GM18505 (cell line): ENCODE data around the gene WIPF2.
A peak's percentile ranks its signal among the peaks of the same experiment; 100 is the strongest.

Experiments
- ATAC-seq: cut with Tn5 transposase; IDR thresholded peaks from one replicate; pipeline ENCODE4 v1.9.1; 2021; ENCODE audit not compliant: unreplicated experiment
- POLR2A ChIP-seq: IDR thresholded peaks from 4 replicates; pipeline ENCODE4 v1.6.1; 2011; ENCODE audit warnings: borderline replicate concordance; ENCODE audit not compliant: insufficient read depth, insufficient read length; ENCODE audit errors: extremely low read depth

WIPF2 gene, protein sequence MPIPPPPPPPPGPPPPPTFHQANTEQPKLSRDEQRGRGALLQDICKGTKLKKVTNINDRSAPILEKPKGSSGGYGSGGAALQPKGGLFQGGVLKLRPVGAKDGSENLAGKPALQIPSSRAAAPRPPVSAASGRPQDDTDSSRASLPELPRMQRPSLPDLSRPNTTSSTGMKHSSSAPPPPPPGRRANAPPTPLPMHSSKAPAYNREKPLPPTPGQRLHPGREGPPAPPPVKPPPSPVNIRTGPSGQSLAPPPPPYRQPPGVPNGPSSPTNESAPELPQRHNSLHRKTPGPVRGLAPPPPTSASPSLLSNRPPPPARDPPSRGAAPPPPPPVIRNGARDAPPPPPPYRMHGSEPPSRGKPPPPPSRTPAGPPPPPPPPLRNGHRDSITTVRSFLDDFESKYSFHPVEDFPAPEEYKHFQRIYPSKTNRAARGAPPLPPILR

DNA sequence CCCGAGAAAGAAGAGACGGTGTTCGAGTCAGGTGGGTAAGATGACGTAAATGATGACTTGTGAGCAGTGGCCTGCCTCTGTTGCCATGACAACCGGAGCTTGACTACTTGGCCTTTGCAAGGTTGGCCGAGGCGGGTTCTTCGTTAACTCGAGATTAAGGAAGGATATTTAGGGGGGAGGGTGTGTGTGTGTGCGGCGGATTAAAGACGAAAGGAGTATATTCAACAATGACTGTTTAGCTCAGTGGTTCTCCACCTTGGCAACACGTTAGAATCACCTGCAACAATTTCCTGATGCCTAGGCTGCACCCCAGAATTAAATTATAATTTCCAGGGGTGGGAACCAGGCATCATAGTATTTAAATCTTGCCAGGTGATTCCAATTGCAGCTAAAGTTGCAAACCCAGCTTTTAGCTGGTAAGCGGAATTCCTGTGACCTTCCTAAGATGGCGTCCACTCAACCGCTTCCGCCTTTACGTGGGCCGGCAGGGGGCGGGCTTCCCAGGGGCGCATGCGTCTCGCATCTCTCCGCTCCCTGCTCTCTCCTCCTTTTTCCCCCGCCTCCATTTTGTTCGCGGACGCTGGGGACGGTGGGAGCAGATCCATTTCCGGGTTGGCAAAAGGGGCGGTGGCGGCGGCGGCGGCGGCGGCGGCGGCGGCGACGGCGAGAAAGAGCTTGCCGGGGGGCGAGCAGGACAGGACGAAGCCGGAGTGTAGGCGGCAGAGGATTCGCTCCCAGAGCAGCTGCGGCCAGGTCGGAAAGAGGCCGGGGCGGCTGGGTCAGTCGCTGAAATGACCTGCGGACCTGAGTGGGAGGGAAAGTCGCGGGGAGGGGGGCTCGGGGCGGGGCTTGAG is at the start of gene WIPF2:
Gene WIPF2 (plus strand): TSS at position 565 of the 854 bp plus-strand sequence. CDS start 37,156 bp downstream, outside the sequence.
- peak; percentile 35 for TF ChIP-seq POLR2A
- peak; percentile 93 for ATAC-seq

DNA sequence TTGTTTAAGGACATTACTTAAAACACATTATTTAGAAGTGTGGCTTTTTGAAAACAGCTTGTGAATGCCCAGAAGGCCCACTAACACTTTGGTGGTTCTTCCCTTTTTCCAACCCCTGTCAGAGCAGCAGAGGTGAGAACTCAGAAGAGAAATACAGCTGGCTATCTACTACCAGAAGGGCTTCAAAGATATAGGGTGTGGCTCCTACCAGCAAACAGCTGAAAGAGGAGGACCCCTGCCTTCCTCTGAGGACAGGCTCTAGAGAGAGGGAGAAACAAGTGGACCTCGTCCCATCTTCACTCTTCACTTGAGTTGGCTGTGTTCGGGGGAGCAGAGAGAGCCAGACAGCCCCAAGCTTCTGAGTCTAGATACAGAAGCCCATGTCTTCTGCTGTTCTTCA is 48.8 kb upstream of the WIPF2 start:
- ATAC-seq: no peak
- no peak for TF ChIP-seq POLR2A

DNA sequence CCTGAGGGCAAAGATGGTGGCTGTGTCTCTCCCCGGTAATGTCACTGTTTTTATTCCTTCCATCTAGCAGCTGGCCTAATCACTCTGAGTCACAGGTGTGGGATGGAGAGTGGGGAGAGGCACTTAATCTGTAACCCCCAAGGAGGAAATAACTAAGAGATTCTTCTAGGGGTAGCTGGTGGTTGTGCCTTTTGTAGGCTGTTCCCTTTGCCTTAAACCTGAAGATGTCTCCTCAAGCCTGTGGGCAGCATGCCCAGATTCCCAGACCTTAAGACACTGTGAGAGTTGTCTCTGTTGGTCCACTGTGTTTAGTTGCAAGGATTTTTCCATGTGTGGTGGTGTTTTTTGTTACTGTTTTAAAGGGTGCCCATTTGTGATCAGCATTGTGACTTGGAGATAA is 47.4 kb upstream of the WIPF2 start:
- no peak for TF ChIP-seq POLR2A
- no peak for ATAC-seq

DNA sequence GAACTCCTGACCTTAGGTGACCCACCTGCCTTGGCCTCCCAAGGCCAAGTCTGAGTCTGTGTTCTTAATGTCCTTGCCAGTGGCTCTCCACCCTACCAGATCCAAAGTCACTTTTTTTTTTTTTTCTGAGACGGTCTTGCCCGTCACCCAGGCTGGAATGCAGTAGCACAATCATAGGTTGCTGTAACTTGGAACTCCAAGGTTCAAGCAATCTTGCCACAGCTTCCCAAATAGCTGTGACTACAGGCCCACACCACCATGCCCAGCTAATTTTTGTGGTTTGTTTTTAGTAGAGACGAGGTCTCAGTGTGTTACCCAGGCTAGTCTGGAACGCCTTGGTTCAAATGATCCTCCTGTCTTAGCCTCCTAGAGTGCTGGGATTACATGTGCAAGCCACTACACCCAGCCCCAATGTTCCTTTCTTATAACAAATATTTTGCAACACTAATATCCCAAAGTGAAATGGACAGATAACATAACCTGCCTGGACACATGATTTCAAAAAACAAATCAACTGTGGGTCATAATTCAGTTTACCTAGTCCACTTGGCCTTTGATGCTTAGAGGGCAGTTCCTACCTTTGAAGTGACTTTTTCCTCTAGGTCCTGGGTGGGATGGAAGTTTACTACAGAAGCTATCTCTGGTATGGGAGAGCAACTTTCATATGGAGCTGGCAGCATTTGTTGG is 45.9 kb upstream of the WIPF2 start:
- ATAC-seq: no peak
- TF ChIP-seq POLR2A: no peak

DNA sequence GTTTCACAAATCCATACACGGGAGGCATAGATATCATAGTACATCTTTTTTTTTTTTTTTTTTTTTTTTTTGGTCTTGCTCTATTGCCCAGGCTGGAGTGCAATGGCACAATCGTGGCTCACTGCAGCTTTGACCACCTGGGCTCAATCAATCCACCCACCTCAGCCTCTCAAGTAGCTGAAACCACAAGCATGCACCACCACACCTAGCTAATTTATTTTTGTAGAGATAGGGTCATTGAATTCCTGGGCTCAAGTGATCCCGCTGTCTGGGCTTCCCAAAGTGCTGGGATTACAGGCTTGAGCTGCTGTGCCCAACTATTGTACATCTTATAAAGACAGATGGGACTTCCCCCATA is 45.3 kb upstream of the WIPF2 start:
- ATAC-seq: no peak
- TF ChIP-seq POLR2A: no peak

DNA sequence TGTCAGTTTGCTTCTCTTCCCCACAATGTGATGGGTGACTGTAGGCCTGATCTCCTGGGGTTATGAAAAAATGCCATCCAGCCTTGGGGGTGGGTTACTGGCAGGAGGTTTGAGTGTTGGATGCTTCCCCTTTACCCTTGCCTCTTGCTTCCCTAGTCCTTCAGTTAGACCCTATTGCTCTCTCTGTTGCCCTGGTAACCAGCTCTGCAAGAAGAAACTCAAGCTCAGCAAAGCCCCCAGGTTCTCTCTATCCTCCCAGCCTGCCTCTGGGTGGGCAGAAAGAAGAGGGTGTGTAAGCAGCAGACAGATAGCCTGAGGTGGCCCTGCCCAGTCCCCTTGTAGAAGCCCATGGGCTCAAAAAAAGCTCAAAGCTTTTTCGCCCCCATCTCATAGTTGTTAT is 44.6 kb upstream of the WIPF2 start:
- TF ChIP-seq POLR2A: no peak
- ATAC-seq: no peak

DNA sequence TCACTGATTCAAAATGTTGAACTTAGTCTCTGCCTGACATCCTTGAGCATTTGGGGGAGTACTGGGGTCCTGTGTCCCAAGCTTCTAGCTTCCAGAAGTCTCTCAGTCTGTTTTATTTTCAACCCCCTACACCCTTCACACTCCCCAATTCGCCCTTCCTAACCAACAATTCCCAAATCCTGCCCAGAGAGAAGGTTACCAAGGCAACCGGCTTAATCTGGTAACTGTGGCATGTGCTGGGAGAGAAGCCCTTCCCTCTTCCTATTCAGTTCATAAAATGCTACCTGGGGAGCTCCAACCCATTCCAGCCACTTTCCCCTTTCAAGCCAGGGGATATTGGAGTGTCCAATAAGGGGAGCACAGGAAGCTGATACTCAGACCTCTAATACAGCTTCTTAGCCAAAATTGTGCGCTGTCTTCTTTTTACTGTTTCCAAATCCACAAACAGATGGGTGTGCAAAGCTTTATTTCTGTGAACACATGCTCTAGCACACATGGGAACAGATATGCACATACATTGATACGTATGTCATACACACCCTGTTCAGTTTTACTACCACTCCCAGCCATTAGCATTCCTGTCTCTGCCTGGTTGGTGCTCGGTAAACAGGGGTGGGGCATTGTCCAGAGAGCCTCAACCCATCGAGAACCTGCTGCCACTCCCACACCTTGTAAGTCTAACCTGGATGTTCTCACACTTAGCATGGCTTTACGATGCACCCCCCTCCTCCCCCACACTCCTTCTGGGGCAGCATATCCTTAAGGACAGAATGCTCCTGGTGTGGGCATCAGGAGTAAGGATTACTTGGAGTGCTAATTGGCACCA is 43.0 kb upstream of the WIPF2 start:
- ATAC-seq: no peak
- TF ChIP-seq POLR2A: no peak

DNA sequence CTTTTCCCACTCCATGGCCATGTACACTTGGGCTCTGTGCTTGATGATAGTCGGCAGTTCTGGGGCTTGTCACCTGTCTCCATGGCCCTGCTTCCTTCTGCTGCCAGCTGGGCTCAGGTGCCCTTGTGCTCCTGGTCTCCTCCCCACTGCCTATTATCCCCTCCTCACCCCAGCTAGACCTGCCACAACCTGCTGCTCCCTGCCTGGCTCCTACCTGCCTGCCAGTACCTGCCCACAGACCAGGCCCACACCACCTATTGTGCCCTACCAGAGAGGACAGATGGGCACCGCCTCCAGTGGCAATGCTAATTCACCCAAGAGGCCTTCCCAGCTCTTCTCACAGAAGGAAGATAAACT is 42.4 kb upstream of the WIPF2 start:
- peak; percentile 11 for ATAC-seq
- no peak for TF ChIP-seq POLR2A

DNA sequence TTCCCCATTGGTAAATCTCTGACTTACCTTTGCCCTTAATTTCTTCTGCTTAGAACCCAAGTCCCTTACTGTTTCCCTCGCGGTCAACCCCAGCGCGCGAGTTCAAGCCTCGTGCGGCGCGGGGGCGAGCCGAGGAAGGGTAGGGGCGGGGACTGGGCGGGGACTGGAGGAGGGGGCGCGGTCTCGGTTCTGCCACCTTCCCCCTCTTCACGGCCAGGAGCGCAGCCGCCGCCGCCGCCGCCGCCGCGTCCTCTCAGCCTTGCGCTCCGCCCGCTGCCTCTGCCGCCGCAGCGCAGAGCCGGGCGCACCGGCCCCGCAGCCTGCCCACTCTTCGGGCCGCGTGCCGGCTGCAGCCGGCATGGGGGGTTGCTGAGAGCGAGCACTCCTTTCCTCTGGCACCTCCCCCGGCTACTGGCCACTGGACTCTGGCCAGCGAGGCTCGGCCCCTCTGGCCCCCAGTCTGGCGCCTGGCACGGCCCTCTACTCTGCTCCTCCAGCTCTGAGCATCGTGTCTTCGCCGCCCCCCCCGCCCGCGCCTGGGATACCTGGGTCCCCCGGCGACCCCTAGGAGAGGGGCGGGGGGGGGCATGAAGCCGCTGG is 41.7 kb upstream of the WIPF2 start, which contains the start of gene RAPGEFL1:
Gene RAPGEFL1 (plus strand): TSS at position 196 of the 600 bp plus-strand sequence. CDS start 392 bp downstream, at position 588.
- ATAC-seq: peak; percentile 50
- no peak for TF ChIP-seq POLR2A

DNA sequence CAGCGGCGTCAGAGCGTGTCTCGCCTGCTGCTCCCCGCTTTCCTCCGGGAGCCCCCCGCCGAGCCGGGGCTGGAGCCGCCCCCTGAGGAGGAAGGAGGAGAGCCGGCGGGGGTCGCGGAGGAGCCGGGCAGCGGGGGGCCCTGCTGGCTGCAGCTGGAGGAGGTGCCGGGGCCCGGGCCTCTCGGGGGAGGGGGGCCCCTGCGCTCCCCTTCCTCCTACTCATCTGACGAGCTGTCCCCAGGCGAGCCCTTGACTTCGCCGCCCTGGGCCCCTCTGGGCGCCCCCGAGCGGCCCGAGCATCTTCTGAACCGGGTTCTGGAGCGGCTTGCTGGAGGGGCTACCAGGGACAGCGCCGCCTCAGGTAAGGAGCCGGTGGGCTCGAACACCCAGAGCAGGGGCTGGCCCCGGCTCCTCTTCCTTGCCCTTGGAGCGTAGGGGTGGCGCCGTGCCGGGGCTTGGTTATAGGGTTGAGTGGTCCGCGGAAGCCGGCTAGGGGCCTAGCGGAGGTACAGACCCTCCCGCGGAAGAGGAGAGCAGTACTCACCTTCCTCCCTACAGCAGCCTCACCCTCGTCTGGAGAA is 41.0 kb upstream of the WIPF2 start:
- no peak for ATAC-seq
- no peak for TF ChIP-seq POLR2A

DNA sequence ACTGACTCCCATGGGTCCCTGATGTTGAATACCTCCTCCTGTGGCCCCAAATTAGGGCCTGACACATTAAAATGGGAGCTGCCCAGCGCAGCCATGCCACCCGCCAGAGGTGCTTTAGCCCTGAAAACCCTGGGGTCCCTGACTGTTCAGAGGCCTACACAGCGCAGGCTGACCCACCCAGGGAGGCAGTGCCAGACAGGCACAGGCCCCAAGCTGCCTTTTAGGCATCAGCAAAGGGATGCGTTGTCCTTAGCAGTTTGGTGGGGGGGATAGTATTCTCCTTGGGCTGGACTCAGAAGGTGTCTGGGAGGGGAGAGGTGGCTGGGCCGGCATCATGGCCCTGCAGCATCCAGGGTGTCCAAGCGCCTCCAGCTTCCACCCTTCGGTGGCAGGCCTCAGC is 40.4 kb upstream of the WIPF2 start:
- no peak for ATAC-seq
- no peak for TF ChIP-seq POLR2A
